ENCODE data around the gene CATSPER3. TPM values are rescaled to one million over a fixed set of nuclear protein-coding genes. Genes with fewer than 3 reads are reported as not detected.

CATSPER3 gene
- total RNA-seq = under 0.01 TPM in 1 of 2 replicates, not detected in the other

GRCh38 chr5:134967607-134968006 is at the start of gene CATSPER3:
Gene CATSPER3 (plus strand): TSS chr5:134967907. CDS start chr5:134967992, 85 bp downstream.

GRCh38 chr5:135033901-135034235 is 66.2 kb downstream of the CATSPER3 start, which contains the start of gene PITX1:
Gene PITX1 (minus strand): TSS chr5:135034228. CDS start chr5:135033881, 347 bp downstream.

Small RNAs within 50 kb of the gene (small RNA-seq; reads per million reads assigned to genes)
- gene MIR4461 (not detected), gene MTND3P25 (not detected), gene MTND4LP30 (not detected)

Other genes with a start within 250 kb of the CATSPER3 start
- gene CAMLG, start 229.4 kb upstream of the CATSPER3 start, total RNA-seq = 33.2 and 42.6 TPM in 2 replicates
- gene DDX46, start 209.1 kb upstream of the CATSPER3 start, total RNA-seq = 21.3 and 24.0 TPM in 2 replicates
- 36.4 and 39.7 TPM in 2 replicates for gene C5orf24, start 121.9 kb upstream of the CATSPER3 start, total RNA-seq
- 103 and 123 TPM in 2 replicates for gene TXNDC15, start 93.5 kb upstream of the CATSPER3 start, total RNA-seq
- gene PCBD2, start 62.8 kb upstream of the CATSPER3 start, total RNA-seq = 3.3 and 5.3 TPM in 2 replicates
- 1.4 and 1.8 TPM in 2 replicates for gene PITX1, start 66.3 kb downstream of the CATSPER3 start, total RNA-seq